HG03135 (cell line): ENCODE data around the gene RHBDL3.

Experiments used
- ATAC-seq: cut with Tn5 transposase; IDR thresholded peaks from one replicate; pipeline ENCODE4 v1.9.1; 2021; ENCODE audit warnings: mild to moderate bottlenecking, moderate library complexity; ENCODE audit not compliant: unreplicated experiment

RHBDL3 gene

DNA sequence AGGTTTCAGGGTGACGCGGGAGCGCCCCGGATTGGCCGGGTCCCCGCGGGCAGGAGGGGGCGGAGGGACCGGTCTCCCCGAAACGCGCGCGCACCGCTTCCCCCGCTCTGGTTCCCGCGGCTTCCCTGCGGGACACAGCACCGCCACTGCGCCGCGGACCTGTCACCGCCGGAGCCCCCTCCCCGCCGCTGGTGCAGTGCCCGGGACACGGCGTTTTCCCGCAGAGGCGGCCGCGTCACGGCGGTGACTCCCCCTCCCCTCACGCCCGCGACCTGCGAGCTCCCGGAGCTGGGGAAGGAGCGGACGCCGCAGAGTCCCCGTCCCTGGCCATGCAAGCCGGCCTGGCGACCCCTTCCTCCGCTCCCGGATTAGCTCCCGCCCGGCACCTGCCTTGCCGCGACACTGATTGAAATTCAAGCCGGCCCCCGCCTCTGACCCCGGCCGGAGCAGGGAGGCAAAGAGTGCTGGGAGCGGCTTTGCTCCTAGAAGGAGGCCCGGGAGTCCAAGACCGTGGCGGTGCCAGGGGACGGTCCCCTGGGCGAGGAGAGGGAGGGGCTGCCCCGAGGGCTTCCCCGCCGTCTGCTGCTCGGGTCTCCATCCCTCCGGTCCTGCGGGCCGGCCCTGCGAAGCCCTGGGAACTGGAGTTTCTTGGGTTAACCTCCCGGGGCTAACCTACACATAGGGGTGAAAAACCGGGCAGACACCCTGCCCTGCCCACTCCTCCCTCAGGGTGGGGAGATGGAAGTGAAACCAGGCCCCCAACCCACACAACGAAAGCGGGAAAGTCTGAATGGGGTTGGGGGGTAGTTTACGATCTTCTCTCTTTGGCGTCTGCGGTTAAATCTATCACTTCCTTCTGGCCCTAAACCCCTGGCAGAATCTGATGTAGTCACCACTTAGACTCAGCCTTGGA lies 1.0 kb downstream of the RHBDL3 start:
- no peak for ATAC-seq

DNA sequence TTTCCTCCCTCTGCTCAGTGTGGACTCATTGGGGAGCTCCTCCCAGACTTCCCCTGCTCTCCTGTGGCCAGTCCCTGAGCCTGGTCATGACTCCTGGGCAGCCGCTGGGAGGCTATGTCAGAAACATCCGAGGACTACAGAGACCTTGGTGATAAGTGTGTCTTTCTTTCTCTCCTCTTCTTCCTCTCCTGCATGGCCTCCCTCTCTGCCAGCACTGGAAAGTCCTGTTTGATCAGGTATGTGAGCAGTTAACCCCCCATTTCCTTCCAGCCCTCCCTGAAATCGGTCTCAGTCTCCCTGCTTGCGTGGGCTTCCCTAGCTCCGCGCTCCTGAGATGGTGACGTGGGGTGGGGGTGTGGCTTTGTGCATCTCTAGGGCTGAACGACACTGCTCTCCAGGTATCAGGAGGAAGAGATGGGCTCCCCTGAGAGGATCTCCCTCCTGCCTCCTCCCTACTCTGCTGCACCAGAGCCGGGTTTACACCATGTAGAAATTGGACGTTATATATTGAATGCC lies 2.1 kb downstream of the RHBDL3 start:
- no peak for ATAC-seq

DNA sequence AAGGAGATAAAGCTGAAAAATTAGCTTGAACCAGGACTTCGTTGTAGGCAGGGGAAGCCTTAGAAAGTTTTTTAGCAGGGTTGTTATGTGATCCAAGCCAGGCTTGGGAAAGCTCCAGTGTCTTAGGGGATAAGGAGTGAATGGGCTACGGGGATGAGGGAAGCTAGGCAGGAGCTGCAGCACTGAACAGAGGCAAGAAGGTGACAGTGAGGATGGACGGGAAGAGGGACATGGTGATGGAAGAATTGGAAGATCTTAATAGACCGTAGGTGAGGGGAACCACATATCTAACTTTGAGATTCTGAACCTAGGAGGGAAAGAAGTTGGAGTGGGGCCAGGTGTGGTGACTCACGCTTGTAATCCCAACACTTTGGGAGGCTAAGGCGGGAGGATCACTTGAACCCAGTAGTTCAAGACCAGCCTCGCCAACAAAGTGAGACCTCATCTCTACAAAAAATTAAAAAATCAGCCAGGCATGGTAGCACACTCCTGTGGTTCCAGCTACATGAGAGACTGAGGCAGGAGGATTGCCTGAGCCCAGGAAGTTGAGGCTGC lies 3.2 kb downstream of the RHBDL3 start:
- no peak for ATAC-seq

DNA sequence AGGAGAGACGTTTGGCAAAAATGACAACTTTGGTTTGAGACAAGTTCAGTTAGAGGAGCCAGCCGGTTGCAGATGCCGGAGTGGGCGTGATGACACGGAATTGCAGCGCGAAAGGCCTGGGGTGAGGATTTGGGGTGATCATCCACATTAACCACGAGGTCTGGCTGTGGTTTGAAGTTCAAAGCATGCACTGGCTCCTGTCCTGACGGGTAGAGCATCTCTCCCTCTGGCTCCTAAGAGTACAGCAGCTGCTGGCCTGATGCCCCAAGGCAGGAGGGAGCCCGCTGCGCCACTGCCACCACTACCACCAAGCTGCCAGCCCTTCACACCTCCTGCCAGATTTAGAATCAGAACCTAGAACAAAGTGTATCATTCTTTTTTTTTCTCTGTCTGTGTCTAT lies 3.7 kb downstream of the RHBDL3 start:
- no peak for ATAC-seq

DNA sequence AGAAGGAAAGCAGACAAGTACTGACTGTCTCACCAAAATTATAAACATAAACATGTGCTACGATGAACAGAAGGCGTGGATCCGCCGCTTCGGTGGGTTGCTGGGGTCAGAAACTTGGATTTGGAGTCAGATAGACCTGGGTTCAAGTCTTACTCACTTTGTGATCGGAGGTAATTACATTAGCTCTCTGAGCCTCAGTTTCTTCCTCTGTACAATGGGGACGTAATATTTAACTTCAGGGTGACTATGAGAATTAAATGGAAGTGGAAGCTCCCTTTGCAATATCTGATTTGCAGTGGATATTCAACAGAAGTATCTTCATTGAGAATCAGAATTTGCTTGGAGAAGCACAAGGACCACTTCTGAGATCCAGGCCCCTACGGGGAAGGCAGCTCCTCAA lies 6.2 kb downstream of the RHBDL3 start:
- ATAC-seq = no peak

DNA sequence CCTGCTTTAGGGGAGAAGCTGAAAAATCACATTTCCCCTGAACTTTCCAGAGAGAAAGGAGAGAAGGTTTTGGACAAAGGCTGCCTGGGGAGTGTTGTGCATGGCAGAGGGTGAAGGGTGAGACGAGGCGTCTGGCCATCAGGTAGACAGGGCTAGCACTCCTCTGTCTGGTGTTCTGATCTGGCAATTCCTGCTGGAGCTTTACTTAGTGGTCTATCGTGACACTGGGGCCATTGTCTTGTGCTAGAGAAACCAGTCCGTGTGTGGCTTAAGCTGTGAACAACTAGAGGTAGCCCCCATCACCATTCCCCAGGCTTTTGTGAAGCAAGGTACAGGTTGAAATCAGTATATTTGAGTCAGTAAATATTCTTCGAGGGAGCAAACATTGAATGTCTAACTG lies 8.5 kb downstream of the RHBDL3 start:
- ATAC-seq = no peak

DNA sequence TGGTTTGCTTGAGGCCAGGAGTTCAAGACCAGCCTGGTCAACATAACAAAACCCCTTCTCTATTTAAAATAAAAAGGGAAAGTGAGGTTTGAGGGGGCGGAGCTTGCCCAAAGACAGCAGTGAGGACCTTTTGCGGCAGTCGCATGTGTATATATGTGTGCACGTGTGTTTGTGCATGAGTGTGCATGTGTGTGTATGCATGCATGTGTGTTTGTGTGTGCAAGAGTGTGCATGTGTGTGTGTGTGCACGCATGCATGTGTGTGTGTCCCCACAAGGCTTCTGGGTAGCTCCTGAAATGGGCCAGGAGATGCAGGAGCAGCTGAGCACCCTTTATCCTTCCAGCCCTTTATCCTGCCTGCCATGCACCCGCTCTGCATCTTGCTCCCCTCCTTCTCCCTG lies 9.0 kb downstream of the RHBDL3 start:
- no peak for ATAC-seq

DNA sequence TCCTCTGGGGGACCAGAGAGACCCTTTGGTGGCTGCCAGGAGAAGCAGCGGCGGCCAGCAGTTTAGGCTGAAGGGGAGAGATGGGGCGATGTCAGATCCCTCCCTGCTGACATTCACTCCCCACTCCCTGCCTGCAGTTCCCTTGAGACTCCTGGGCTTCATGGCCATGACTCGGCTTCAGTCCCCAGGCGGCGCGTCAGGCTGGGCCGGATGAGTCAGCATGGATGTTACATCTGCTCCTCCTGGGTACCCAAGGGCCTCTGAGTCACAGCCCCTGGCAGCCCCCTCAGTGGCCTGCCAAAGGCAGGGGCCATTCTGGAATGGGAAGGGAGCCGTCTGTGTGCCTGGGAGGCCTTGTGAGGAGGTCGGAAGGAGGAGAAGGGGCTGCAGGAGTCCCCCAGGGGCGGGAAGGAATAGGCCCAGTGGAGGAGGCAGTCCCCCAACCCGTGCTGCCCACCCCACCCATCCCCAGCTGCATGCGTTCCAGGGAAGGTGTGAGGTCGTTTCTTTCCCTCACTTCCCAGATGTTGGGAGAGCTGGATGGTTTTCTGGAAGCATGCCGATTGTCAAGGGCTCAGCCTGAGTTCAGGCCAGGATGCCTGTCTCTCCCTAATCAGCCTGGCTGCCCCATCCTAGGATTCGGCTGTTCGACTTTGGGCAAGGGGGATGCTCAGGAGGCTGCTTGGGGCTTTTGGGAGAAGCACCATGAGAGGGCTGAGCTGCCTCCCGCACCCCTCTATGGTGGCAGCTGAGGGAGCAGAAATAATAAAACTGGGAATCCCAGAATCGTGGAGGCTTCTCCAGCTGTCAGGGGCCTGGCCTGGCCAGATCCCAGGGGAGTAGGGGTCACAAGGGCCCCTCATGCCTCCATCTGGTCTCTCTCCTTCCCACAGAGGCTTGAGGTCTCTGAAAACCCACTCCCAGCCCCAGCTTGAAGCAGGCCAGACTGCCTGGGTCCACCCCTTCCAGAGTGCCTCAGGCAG lies 9.7 kb downstream of the RHBDL3 start:
- ATAC-seq = no peak

DNA sequence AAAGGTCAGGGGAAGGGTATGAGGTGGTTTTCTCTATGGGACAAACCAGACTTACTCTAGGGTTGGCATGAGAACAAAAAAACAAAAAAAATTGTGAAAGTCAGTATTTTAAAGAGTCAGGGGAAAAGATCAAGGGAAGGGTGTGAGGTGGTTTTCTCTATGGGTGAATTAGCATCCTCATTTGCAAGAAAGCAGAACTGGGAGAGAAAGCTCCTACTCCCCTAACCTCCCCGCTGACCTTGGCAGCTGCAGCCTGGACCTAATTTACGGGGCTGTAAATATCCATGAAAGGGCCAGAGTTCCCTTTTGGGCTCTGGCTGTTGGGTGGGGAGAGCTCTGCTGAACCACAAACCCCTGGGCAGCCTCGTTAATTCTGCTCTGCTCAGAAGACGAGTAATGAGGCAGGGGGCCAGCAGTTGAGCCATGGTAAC lies 10.6 kb downstream of the RHBDL3 start:
- no peak for ATAC-seq

DNA sequence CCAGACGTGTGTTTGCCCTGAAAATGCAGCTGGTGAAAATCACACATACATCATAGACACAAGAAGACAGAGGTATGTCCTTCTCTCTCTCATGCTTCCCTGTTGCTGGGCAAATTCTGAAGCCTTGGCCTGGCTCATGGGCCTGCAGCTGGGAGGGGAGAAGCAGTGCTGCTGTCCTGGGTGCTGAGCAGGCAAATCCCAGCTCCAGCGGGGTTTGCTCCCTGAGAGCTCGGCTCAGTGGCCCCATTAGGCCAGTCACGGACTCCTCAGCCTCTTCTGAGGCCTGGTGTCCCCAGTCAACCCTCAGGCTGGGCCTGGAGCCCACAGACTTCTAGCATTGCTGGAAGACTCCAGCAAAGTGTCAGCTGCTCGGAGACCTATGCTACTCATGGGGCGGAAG lies 11.7 kb downstream of the RHBDL3 start:
- ATAC-seq = no peak

DNA sequence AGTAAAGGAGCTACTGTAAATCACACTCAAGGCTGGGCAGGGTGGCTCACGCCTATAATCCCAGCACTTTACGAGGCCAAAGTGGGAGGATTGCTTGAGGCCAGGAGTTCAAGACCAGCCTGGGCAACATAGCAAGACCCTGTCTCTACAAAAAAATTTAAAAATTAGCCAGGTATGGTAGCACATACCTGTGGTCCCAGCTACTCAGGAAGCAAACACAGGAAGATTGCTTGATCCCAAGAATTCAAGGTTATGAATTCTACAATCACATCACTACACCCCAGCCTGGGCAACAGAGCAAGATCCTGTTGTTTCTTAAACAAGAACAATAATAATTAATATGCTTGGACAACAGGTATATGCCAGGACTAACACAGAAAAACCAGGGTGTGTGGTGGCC lies 13.2 kb downstream of the RHBDL3 start:
- ATAC-seq = no peak

DNA sequence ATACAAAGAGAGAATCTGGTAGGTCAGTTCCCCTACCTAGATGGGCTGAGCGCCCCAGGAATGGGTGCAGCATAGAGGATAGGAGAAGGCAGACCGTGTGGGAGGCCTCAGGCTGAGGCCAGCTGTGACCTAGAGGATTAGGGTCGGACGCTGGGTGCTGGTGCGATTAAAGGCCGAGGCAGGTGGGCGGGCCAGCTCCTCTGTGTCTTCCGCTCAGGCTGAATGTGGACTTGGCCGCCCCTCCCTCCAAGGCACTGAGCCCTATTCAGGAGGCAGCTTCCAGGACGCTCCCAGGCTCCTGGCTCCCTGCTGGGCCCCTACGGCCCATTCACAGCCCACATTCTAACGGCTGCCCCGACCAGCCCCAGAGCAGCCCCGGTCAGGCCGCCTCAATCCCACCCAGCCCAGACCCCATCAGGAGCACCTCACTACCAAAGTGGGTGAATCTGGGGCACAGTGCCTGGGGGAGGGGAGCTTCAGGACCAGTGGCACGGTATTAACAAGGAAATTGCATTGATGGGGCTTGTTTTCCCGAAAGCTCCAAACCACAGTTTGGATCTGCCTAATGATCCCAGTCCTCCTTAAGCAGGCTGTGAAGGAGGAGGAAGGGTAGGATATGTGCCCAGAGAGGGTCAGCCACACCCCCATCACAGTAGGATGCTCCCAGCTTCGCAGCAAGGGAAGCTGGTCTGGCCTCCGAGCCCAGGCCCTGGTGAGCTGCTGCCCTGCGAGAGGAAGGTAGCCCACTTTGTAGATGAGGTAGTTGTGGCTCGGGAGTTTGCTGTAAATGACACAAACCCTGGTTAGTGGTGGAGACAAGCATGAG lies 14.5 kb downstream of the RHBDL3 start:
- no peak for ATAC-seq

DNA sequence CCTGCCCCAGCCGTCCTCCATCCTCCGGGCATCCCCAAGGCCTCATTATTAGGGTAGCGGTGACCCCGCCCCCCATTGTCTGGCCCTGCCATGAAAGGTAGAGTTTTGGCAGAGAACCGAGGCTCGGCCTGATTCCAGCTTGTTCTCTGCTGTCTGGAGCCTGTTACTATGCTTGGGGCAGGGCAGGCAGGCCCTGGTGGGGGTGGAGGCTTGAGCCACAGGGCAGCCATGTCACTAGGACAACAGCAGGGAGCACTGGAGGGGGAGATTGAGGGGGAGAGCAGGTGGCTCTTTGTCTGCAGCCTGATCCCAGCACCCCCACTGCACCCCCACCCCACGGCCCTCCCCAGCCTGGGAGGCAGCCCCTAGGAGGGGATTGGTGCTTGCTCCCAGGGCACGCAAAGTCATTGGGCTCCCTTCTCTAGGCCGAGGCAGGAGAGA lies 15.4 kb downstream of the RHBDL3 start:
- no peak for ATAC-seq

DNA sequence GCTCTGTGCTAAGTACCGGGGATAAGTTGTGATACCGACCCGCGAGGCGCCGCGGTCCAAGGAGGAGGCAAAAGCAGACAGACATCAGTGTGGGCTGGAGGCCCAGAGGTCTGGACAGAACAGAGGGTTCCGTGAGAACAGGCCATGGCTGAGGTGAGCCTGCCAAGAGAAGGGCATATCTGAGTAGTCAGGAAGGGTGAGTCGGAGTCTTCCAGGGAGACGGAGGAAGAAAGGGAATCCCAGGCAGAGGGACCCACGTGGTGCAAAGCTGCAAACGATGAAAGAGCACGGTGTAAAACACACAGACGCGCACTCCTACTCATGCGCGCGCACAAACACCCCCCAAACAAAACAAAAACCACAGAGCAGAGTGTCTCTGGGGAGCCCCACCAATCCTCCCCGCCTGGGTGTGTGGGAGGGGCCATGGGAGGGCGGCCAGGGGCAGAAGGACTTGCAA lies 18.1 kb downstream of the RHBDL3 start:
- no peak for ATAC-seq

DNA sequence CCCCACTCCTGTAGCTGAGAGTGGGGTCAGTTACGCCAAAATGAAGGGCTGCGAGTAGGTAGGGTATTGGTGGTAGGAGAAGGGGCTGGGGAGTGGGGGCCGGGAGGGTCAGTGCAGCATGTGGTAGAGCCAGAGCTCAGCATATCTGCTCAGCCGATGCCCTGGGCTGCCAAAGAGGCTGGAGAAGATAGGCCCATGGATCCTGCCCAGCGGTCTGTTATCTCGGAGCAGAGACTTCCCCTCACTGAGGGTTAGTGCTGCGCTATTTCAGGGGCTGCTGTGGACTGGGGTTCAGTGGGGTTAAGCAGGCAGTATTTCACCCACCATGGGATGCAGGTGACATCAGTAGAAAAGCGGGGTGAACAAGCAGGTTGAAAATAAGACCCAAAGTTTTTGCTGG lies 19.7 kb downstream of the RHBDL3 start:
- no peak for ATAC-seq

DNA sequence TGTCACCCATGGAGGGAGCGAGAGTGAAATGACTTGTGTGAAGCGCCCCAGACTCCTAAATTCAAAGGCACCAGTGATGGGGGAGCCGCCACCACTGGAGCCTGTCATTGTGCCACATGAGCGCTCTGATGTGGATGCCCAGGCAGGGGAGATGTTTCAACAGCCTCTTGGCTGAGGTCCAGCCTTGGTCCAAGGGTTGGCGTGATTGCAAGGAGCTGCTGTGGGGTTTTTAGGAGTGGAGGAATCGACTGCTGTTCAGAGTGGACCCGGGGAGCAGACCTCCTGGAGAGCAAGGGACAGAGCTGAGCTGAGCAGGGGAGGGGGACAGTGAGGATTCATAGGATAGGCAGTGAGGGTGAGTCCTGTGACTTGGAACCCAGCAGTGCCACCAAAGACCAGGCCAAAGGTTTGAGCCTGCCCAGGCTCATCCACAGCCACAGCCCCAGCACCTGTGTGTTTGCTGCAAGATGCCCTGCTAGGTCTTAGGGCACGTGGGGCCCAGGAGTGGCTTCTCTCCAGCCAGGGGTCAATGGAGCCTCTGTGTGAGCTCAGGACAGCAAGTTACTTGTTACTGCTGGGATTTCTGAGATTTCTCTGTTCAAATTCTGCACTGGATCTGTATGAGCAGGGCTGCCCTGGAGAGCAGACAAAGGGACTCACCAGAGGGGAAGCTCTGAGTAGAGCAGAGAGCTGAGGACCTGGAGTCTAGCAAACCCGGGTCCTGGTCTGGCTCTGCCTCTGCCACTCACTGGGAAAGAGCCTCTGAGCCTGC lies 20.3 kb downstream of the RHBDL3 start:
- ATAC-seq = no peak

DNA sequence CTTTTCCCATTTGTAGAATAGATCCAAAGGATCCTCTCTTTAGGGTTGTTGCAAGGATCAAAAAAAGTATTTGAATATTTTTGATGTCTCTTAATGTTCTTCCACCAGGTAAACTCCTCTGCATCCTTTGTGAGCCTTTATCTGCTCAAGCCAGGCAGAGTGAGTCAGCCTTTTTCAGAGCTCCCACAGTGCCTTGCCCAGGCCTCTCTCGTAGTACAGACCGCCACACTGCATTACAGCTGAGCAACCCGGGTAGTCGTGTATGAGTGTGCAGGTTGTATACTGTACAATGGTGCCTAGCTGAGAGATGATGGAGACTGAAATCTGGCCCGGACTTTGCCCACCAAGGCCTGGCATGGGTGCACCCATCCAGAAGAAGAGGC lies 20.9 kb downstream of the RHBDL3 start:
- ATAC-seq = no peak

DNA sequence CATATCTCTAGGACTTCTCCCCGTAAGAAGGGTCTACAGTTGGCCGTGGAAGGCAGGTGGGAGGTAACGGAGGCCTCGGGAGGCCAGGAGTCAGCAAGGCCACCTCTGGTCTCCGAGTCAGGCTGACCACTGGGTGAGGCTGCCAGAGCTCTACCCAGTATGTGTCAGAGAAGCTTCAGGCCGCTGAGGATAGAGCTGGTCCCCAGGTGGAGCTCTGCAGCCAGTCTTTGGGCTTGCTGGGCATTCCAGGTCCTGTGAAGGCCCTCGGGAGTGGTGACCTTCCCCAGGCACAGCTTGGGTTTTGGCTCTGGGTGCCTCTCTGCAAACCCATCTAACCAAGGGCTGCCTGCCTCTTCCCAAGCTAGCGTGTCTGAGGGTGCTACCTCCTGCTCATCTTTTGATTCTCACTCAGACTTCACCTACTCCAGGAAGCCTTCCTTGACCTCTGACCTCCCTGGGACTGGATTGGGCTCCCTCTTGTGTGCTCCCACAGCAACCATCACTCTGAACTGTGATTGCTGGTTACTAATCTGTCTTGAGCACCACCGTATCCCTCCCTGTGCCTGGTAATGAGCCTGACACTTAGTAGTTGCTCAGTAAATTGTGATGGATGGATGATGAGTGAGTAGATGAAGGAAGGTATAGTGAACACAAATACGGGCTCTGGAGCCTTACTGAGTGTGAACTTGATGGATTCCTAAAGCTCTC lies 22.3 kb downstream of the RHBDL3 start:
- no peak for ATAC-seq

DNA sequence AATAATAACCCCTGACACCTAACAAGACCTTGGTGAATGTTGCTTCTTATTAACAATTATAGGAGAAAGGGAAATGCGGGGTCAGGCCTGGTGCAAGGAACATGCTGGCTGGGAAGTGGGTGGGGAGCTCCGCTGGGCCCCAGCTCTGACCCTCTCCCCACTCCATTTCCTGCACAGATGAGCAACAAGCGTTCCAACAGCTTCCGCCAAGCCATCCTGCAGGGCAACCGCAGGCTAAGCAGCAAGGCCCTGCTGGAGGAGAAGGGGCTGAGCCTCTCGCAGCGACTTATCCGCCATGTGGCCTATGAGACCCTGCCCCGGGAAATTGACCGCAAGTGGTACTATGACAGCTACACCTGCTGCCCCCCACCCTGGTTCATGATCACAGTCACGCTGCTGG lies 23.0 kb downstream of the RHBDL3 start:
- ATAC-seq = no peak
